ENCODE measurements around the gene NFKB2. TPM values are rescaled to one million over a fixed set of nuclear protein-coding genes. Genes with fewer than 3 reads are reported as not detected.

The NFKB2 gene
- total and polyA plus RNA-seq, 2 of the 4 experiments (the other 2 are of a cell fraction): 16.1 to 32.3 TPM

- Histone ChIP-seq H3K56ac (ENCODE audit: extremely low read depth, insufficient read depth, low read length) (no peak overlapping the region), H3K27me3 (ENCODE audit: control insufficient read depth, insufficient read depth, low read length) (no peaks in the 10 kb centered on the region), H4K5ac (ENCODE audit: low read depth, low read length) (no peak overlapping the region), H2AK9ac (replicated peaks; ENCODE audit: low read depth, low read length, poor library complexity) (no peak overlapping the region), H3K14ac (replicated peaks; ENCODE audit: low read depth, low read length) (no peak overlapping the region), H3K9ac (ENCODE audit: low read depth, low read length) (no peak overlapping the region), H2BK5ac (ENCODE audit: low read depth, low read length, poor library complexity, severe bottlenecking) (no peak overlapping the region), H4K91ac (ENCODE audit: insufficient read depth, low read depth, low read length) (no peak overlapping the region), H2AK5ac (ENCODE audit: low read depth, low read length) (no peak overlapping the region), H4K8ac (ENCODE audit: low read depth in 2 of 2, low read length in 2 of 2) (no peak overlapping the region), H2BK20ac (ENCODE audit: low read depth, low read length) (no peak overlapping the region), H2BK120ac (ENCODE audit: low read depth, low read length) (no peak overlapping the region), H3K4ac (ENCODE audit: low read depth, low read length) (no peak overlapping the region), H3K4me3 (ENCODE audit: insufficient read depth, low read depth, low read length) (no peak overlapping the region), H3K9me1 (ENCODE audit: insufficient read depth, low read length) (peaks cover 3% of the 10 kb centered on the region), H3K4me1 (ENCODE audit: control insufficient read depth, insufficient read depth, low read length) (no peaks in the 10 kb centered on the region), H2AFZ (replicated peaks; ENCODE audit: low read length, poor library complexity) (no peak overlapping the region), H3K27ac (ENCODE audit: insufficient read depth, low read length) (no peak overlapping the region), H3K4me2 (ENCODE audit: low read depth, low read length) (no peak overlapping the region), H3K18ac (ENCODE audit: low read depth, low read length) (no peak overlapping the region), H4K20me1 (ENCODE audit: insufficient read depth, low read length) (no peaks in the 10 kb centered on the region), H3K23ac (ENCODE audit: low read depth, low read length) (no peak overlapping the region), H3K36me3 (ENCODE audit: control insufficient read depth, insufficient read depth, low read length) (peaks cover 72% of the 10 kb centered on the region), H3K79me1 (ENCODE audit: low read depth in 1 of 2, low read length in 2 of 2) (peaks cover 7 to 11% of the 10 kb centered on the region in 2 experiments; a peak in 1 of 4 replicates), H3K9me3 (ENCODE audit: control insufficient read depth, insufficient read depth, low read length) (no peaks in the 10 kb centered on the region), H2BK15ac (ENCODE audit: low read depth, low read length) (no peak overlapping the region)
- intact Hi-C loops (cut with micrococcal nuclease): no loop called here
- BruUV-seq (replicated peaks): no TSS peak
- TF ChIP-seq NFE2L2 (IDR thresholded peaks at IDR 0.05; ENCODE audit: low read depth, low read length) (no peak), RAD21 (IDR thresholded peaks at IDR 0.05; ENCODE audit: low read length) (no peak), MXI1 (IDR thresholded peaks at IDR 0.05; ENCODE audit: borderline replicate concordance, low read depth, low read length) (no peak), MAZ (IDR thresholded peaks at IDR 0.05; ENCODE audit: borderline replicate concordance, low read depth, low read length) (no peak), CTCF (conservative IDR thresholded peaks at IDR 0.05; ENCODE audit: low read depth, low read length) (no peak), FOS (IDR thresholded peaks at IDR 0.05; ENCODE audit: low read depth, low read length) (no peak), SMC3 (IDR thresholded peaks at IDR 0.05; ENCODE audit: low read depth, low read length) (no peak), ELK1 (IDR thresholded peaks at IDR 0.05; ENCODE audit: borderline replicate concordance, low read depth, low read length) (no peak), BHLHE40 (IDR thresholded peaks at IDR 0.05; ENCODE audit: low read depth, low read length) (no peak), RCOR1 (IDR thresholded peaks at IDR 0.05; ENCODE audit: insufficient replicate concordance, low read length) (no peak), RFX5 (IDR thresholded peaks at IDR 0.05; ENCODE audit: low read depth, low read length) (no peak), MAFK (IDR thresholded peaks at IDR 0.05; ENCODE audit: low read depth, low read length) (no peak), CEBPB (IDR thresholded peaks at IDR 0.05; ENCODE audit: low read depth, low read length) (no peak), POLR2A (IDR thresholded peaks at IDR 0.05; ENCODE audit: low read depth, low read length) (no peak)
- TF ChIP-seq, protein P1, sequence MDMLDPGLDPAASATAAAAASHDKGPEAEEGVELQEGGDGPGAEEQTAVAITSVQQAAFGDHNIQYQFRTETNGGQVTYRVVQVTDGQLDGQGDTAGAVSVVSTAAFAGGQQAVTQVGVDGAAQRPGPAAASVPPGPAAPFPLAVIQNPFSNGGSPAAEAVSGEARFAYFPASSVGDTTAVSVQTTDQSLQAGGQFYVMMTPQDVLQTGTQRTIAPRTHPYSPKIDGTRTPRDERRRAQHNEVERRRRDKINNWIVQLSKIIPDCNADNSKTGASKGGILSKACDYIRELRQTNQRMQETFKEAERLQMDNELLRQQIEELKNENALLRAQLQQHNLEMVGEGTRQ (IDR thresholded peaks at IDR 0.05; ENCODE audit: low read depth, low read length): no peak
- dilution Hi-C loops (cut with HindIII; ENCODE audit: low sequenced_read_pairs, unreplicated experiment): no loop called here
- POLR2A ChIA-PET (ENCODE audit: unreplicated experiment): no interaction called here
- CTCF ChIA-PET: interaction anchor here (1.3 kb wide), 1 partner anchor 20 kb away, joined by 3 read pairs; no protein-coding TSS in a partner anchor
- DNase-seq (no peak), ATAC-seq (ENCODE audit: low read depth) (no peak)
- WGBS, 2 experiments (ENCODE audit: extremely low coverage in 2 of 2, insufficient read length in 1 of 2): 100% methylated on average over 1 of the region's 2 CpGs; no CpG with 5 or more reads in 1 of the 2 experiments
- in situ Hi-C loops (cut with MboI; ENCODE audit: low sequenced_read_pairs): no loop called here
Observed at GRCh38 chr10:102371295-102371694, 24.2 kb upstream of the NFKB2 start.

Data from IMR-90 (cell line).